NT2/D1 (cell line): ENCODE data around the gene TM6SF1.
"Not testable (repeated sequence)": the region's sequence is repeated elsewhere in the genome, so short reads cannot be mapped to it uniquely, and the experiment has no call there.

Experiments
- SUZ12 ChIP-seq: IDR thresholded peaks from 2 replicates; pipeline ENCODE4 v1.6.1; 2011; ENCODE audit not compliant: insufficient read length, insufficient read depth; ENCODE audit errors: extremely low read depth
- YY1 ChIP-seq: IDR thresholded peaks from 2 replicates; pipeline ENCODE4 v1.6.1; 2011; ENCODE audit not compliant: insufficient read length, insufficient read depth

DNA sequence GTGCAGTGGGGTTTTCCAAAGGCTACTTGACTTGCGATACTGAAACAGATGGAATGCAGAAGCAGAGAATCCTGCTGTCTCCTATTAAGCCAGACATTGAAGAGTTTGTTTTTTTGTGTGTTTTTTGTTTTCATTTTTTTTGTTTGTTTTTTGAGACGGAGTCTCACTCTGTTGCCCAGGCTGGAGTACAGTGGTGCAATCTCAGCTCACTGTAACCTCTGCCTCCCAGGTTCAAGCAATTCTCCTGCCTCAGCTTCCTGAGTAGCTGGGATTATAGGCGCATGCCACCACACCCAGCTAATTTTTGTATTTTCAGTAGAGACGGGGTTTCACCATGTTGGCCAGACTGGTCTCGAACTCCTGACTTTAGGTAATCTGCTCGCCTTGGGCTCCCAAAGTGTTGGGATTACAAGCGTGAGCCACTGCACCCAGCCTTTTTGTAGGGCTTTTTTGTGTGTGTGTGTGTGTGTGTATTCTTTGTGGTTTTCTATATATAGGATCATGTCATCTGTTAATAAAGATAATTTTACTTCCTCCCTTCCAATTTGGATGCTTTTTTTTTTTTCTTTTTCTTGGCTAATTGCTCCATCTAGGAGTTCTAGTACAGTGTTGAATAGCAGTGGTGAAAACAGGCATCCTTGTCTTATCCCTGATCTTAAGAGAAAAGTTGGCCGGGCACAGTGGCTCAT, 21.4 kb upstream of the TM6SF1 start:
- TF ChIP-seq YY1, SUZ12: not testable (repeated sequence)
